ENCODE results near the gene RNPEPL1.

Gene RNPEPL1

DNA sequence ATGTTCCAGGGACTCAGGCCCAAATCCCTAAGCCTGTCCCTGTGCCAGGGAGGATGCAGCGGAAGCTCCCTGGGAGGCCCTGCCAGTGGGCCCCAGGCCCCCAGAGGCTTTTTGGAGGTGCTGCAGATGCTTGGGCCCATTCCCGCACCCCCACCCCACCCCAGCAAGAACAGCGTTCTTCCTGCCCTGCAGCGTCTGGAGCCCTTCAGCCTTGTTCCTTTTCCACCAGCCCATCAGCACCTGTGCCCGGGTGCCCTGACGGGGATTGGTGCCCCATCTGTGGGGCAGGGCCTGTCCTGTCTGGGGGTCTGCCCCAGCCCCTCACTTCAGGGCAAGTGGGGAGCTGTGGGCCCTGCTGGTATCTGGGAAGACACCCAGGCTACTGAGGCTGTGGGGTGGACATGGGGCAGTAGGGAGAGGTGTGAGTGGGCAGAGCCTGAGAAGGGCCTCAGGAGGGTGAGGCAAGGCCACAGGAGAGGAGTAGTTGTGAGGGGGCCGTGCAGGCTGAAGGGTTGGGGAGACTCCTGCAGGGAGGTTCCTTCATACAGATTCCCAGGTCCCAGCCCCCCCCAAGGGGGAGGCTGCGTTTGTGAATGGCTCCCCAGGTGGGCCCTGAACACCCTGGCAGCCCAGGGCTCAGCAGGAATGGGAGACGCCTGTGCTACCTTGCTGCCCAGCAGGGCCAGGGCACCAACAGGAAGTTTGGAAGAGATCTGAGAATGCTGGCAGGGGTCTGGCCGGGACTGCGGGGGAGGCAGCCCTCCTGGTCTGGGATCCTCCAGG is 2.4 kb downstream of the RNPEPL1 start:
- POLR2A ChIA-PET = no interaction called here
- TF ChIP-seq HDGF (IDR thresholded peaks at IDR 0.05; ENCODE audit: borderline replicate concordance) (no peak), SP1 (IDR thresholded peaks at IDR 0.05) (no peak), FOXM1 (IDR thresholded peaks at IDR 0.05; ENCODE audit: borderline replicate concordance) (no peak), ZNF384 (IDR thresholded peaks at IDR 0.05) (no peak), FOXK2 (IDR thresholded peaks at IDR 0.05) (no peak), CTBP1 (IDR thresholded peaks at IDR 0.05; ENCODE audit: borderline replicate concordance) (no peak), TARDBP (IDR thresholded peaks at IDR 0.05) (no peak), L3MBTL2 (conservative IDR thresholded peaks at IDR 0.05) (no peak), NFRKB (IDR thresholded peaks at IDR 0.05) (no peak), SUZ12 (IDR thresholded peaks at IDR 0.05) (no peak), LEF1 (IDR thresholded peaks at IDR 0.05; ENCODE audit: borderline replicate concordance) (no peak), BHLHE40 (IDR thresholded peaks at IDR 0.05; ENCODE audit: borderline replicate concordance) (no peak), FOXA1 (IDR thresholded peaks at IDR 0.05) (no peak), ARNT (IDR thresholded peaks at IDR 0.05) (no peak)
- TF ChIP-seq, protein P1, sequence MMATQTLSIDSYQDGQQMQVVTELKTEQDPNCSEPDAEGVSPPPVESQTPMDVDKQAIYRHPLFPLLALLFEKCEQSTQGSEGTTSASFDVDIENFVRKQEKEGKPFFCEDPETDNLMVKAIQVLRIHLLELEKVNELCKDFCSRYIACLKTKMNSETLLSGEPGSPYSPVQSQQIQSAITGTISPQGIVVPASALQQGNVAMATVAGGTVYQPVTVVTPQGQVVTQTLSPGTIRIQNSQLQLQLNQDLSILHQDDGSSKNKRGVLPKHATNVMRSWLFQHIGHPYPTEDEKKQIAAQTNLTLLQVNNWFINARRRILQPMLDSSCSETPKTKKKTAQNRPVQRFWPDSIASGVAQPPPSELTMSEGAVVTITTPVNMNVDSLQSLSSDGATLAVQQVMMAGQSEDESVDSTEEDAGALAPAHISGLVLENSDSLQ (IDR thresholded peaks at IDR 0.05) = no peak
- DNase-seq (ENCODE audit: extremely low spot score) = no peak
- CTCF ChIA-PET = no interaction called here

DNA sequence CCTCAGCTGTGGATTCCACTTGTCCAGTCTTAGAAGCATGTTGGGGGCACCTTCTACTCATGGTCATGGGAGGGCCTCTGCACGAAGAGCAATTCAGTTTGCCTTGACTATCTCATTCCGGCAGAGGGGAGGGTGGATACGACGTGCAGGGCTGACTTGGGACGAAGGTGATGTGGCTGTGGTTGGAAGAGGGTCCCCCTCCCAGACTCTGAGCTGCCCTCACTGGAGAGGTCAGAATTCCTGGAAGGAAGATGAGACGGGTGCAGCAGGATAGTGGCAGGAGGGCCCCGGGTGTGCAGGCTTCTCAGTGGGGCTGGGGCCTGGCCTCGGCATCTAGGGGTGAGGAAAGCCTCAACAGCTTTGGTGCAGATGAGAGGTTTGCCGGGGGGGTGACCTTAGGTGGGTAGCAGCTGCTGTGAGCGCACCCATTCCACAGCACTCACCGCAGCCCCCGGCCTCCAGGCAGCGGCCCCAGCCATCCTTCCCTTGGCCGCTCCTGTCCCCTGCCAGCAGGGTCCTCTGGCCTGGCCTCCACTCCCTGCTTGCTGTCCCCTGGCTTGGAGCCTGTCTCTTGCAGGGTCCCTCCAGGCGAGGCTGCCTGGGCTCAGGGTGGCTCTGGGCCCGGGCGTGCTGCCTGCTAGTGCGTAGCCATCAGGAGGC is 3.2 kb downstream of the RNPEPL1 start:
- CTCF ChIA-PET = no interaction called here
- TF ChIP-seq SUZ12 (IDR thresholded peaks at IDR 0.05) (no peak), FOXA1 (IDR thresholded peaks at IDR 0.05) (no peak), FOXK2 (IDR thresholded peaks at IDR 0.05) (no peak), L3MBTL2 (conservative IDR thresholded peaks at IDR 0.05) (no peak), CTBP1 (IDR thresholded peaks at IDR 0.05; ENCODE audit: borderline replicate concordance) (no peak), TARDBP (IDR thresholded peaks at IDR 0.05) (no peak), BHLHE40 (IDR thresholded peaks at IDR 0.05; ENCODE audit: borderline replicate concordance) (no peak), ARNT (IDR thresholded peaks at IDR 0.05) (no peak), NFRKB (IDR thresholded peaks at IDR 0.05) (no peak), HDGF (IDR thresholded peaks at IDR 0.05; ENCODE audit: borderline replicate concordance) (no peak), SP1 (IDR thresholded peaks at IDR 0.05) (no peak), LEF1 (IDR thresholded peaks at IDR 0.05; ENCODE audit: borderline replicate concordance) (no peak)
- TF ChIP-seq, protein P1 (IDR thresholded peaks at IDR 0.05) = no peak
- POLR2A ChIA-PET = interaction anchor here (1.4 kb wide), 1 partner anchor 10 kb away, joined by 6 read pairs; no protein-coding TSS in a partner anchor
- DNase-seq (ENCODE audit: extremely low spot score) = no peak

- CTCF ChIA-PET = no interaction called here
- no peak for TF ChIP-seq LEF1 (IDR thresholded peaks at IDR 0.05; ENCODE audit: borderline replicate concordance)
- TF ChIP-seq ZNF384 (IDR thresholded peaks at IDR 0.05) = no peak
- POLR2A ChIA-PET = interaction anchor here (1.4 kb wide), 1 partner anchor 11 kb away, joined by 6 read pairs; no protein-coding TSS in a partner anchor
Measured at GRCh38 chr2:240572141-240573031, 4.1 kb downstream of the RNPEPL1 start.

GRCh38 chr2:240573071-240573515 is 4.8 kb downstream of the RNPEPL1 start:
- ChIA-PET CTCF (no interaction called here), POLR2A (interaction anchor here (0.6 to 1.3 kb wide), 2 partner anchors 12 to 13 kb away, joined by 3 read pairs; partner anchors contain the start of gene CAPN10)
- DNase-seq (ENCODE audit: extremely low spot score) = no peak
- TF ChIP-seq SP1 (IDR thresholded peaks at IDR 0.05) (no peak), BHLHE40 (IDR thresholded peaks at IDR 0.05; ENCODE audit: borderline replicate concordance) (no peak), ARNT (IDR thresholded peaks at IDR 0.05) (no peak), FOXK2 (IDR thresholded peaks at IDR 0.05) (no peak), SUZ12 (IDR thresholded peaks at IDR 0.05) (no peak), CTBP1 (IDR thresholded peaks at IDR 0.05; ENCODE audit: borderline replicate concordance) (no peak), FOXA1 (IDR thresholded peaks at IDR 0.05) (no peak), TARDBP (IDR thresholded peaks at IDR 0.05) (no peak), NFRKB (IDR thresholded peaks at IDR 0.05) (no peak)

More at GRCh38 chr2:240572141-240573031, 4.1 kb downstream of the RNPEPL1 start:
- DNase-seq (ENCODE audit: extremely low spot score) = no peak

DNA sequence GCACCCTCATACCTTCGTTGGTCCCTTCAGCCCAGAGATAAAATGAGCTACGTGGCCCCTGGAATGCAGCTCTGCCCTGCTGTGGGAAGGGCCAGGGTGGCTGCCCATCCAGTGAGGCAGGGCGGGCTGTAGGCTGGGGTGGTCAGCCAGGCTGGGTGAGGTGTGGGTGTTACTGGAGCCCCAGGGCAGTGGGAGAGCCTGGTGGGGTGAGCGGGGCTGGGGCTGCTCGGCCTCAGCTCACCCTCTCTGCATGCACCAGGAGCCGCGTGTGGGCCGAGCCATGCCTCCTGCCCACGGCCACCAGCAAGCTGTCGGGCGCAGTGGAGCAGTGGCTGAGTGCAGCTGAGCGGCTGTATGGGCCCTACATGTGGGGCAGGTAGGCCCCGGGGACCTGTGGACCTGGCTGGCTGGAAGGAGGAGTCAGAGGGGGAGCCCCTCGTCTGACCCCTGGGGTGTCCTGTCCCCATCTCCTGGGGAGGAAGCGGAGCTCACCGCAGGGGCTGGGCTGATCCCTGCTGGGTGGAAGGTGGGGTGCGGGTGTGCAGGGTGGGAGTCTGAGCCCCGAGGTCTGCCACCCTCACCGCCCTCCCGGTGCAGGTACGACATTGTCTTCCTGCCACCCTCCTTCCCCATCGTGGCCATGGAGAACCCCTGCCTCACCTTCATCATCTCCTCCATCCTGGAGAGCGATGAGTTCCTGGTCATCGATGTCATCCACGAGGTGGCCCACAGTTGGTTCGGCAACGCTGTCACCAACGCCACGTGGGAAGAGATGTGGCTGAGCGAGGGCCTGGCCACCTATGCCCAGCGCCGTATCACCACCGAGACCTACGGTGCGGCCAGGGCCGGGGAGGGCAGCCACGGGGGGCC is 5.5 kb downstream of the RNPEPL1 start:
- POLR2A ChIA-PET = interaction anchor here (0.6 to 1.3 kb wide), 2 partner anchors 13 kb away, joined by 3 read pairs; partner anchors contain the start of gene CAPN10
- TF ChIP-seq BHLHE40 (IDR thresholded peaks at IDR 0.05; ENCODE audit: borderline replicate concordance) = no peak
- no peak for TF ChIP-seq ELF4 (IDR thresholded peaks at IDR 0.05)
- no peak for DNase-seq (ENCODE audit: extremely low spot score)
- CTCF ChIA-PET = interaction anchor here (0.5 kb wide), 1 partner anchor 11 kb away, joined by 3 read pairs; no protein-coding TSS in a partner anchor
